ENCODE measurements around the gene NACC2.
"Not testable (repeated sequence)": the region's sequence is repeated elsewhere in the genome, so short reads cannot be mapped to it uniquely, and the experiment has no call there.

The NACC2 gene

GRCh38 chr9:136043441-136043991 is 51.6 kb downstream of the NACC2 start:
- no peak for DNase-seq

- DNase-seq, result no peak
Observed at GRCh38 chr9:136042541-136042940, 52.5 kb downstream of the NACC2 start.

GRCh38 chr9:136040848-136041247 is 54.2 kb downstream of the NACC2 start:
- not testable (repeated sequence) for DNase-seq

- DNase-seq, result no peak
Observed at GRCh38 chr9:136039488-136039887, 55.6 kb downstream of the NACC2 start.

GRCh38 chr9:136036848-136037247 is 58.2 kb downstream of the NACC2 start:
- DNase-seq, result no peak

- DNase-seq, result no peak
Observed at GRCh38 chr9:136036050-136036449, 59.0 kb downstream of the NACC2 start.

GRCh38 chr9:136031741-136032730 is 63.1 kb downstream of the NACC2 start:
- no peak for DNase-seq

GRCh38 chr9:136031094-136031493 is 64.0 kb downstream of the NACC2 start:
- no peak for DNase-seq

GRCh38 chr9:136029556-136029955 is 65.5 kb downstream of the NACC2 start:
- DNase-seq, result no peak

- DNase-seq, result no peak
Observed at GRCh38 chr9:136028760-136029470, 66.2 kb downstream of the NACC2 start.

- DNase-seq, result not testable (repeated sequence)
Observed at GRCh38 chr9:136026943-136027289, 68.2 kb downstream of the NACC2 start.

- no peak for DNase-seq
Observed at GRCh38 chr9:136026266-136026942, 68.7 kb downstream of the NACC2 start.

GRCh38 chr9:136025481-136025880 is 69.6 kb downstream of the NACC2 start:
- no peak for DNase-seq

GRCh38 chr9:136024696-136025316 is 70.3 kb downstream of the NACC2 start:
- no peak for DNase-seq

- DNase-seq, result no peak
Observed at GRCh38 chr9:136024286-136024685, 70.8 kb downstream of the NACC2 start.

- DNase-seq, result no peak
Observed at GRCh38 chr9:136023410-136024225, 71.5 kb downstream of the NACC2 start.

GRCh38 chr9:136022731-136023409 is 72.2 kb downstream of the NACC2 start:
- no peak for DNase-seq

GRCh38 chr9:136021872-136022681 is 73.0 kb downstream of the NACC2 start:
- DNase-seq, result no peak

- DNase-seq, result no peak
Observed at GRCh38 chr9:136021171-136021871, 73.8 kb downstream of the NACC2 start.

- no peak for DNase-seq
Observed at GRCh38 chr9:136020671-136021070, 74.4 kb downstream of the NACC2 start.
